Ectodermal cell (in vitro differentiated cells): ENCODE measurements around the gene SH3TC1.

Source experiments
- H3K27ac ChIP-seq: 2 replicates; pipeline ENCODE4 v1.7.0; 2013; ENCODE audit warnings: mild to moderate bottlenecking, low read depth, low read length; ENCODE audit not compliant: insufficient read depth, poor library complexity, severe bottlenecking
- H3K27me3 ChIP-seq: 2 replicates; pipeline ENCODE4 v1.7.0; 2013; ENCODE audit warnings: mild to moderate bottlenecking, low read length; ENCODE audit not compliant: insufficient read depth, control insufficient read depth, poor library complexity, severe bottlenecking
- H3K36me3 ChIP-seq: one replicate; pipeline ENCODE4 v1.7.0; 2013; ENCODE audit warnings: low read length; ENCODE audit not compliant: control insufficient read depth, insufficient read depth
- H3K4me1 ChIP-seq: one replicate; pipeline ENCODE4 v1.7.0; 2013; ENCODE audit warnings: low read length; ENCODE audit not compliant: control insufficient read depth, insufficient read depth
- H3K4me3 ChIP-seq: 2 replicates; pipeline ENCODE4 v1.7.0; 2013; ENCODE audit warnings: low read depth, low read length, control low read depth; ENCODE audit not compliant: insufficient read depth
- H3K9me3 ChIP-seq: 2 replicates; pipeline ENCODE4 v1.7.0; 2013; ENCODE audit warnings: mild to moderate bottlenecking, low read length, moderate library complexity; ENCODE audit not compliant: control insufficient read depth
- WGBS, 2 experiments: methylation state at CpG; one replicate each; pipeline ENCODE4 v1.1.7; 2013; ENCODE audit warnings: missing lambda C conversion rate in 2 of 2; 5-methylcytosine and 5-hydroxymethylcytosine counted together

The SH3TC1 gene

DNA sequence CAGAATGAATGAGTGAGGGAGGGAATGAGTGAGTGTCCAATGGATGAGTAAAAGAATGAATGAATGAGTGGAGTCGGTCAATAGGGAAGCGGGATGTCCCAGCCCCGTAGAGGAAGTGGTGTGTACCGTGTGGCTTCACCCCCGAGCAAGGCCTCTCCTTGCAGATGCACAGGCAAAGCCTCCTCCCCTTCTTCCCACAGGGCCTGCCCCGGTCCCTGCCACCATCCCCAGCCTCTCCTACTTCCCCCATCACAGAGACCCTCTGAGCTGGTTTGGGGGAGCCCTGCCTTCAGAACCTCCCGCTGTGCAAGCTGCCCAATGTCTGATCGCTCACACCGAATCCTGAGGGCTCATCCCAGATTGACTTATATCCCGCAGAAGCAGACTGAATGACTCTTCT lies 84.1 kb downstream of the SH3TC1 start:
- H3K9me3 ChIP-seq, result no peaks in the 10 kb centered on the region
- no peaks in the 10 kb centered on the region for H3K4me1 ChIP-seq
- no peak overlapping the region for H3K4me3 ChIP-seq
- no peak overlapping the region for H3K27ac ChIP-seq
- H3K36me3 ChIP-seq, result no peaks in the 10 kb centered on the region
- 87 to 93% methylated on average over 10 of the region's 10 CpGs for WGBS, 2 experiments
- no peaks in the 10 kb centered on the region for H3K27me3 ChIP-seq

GRCh38 chr4:8283631-8284121 lies 84.6 kb downstream of the SH3TC1 start:
- Histone ChIP-seq H3K4me1 (no peaks in the 10 kb centered on the region), H3K36me3 (no peaks in the 10 kb centered on the region), H3K4me3 (no peak overlapping the region), H3K27ac (no peak overlapping the region), H3K9me3 (no peaks in the 10 kb centered on the region), H3K27me3 (no peaks in the 10 kb centered on the region)
- 81 to 85% methylated on average over 20 of the region's 20 CpGs for WGBS, 2 experiments

GRCh38 chr4:8284391-8284790 lies 85.3 kb downstream of the SH3TC1 start:
- 89 to 90% methylated on average over 11 of the region's 11 CpGs for WGBS, 2 experiments
- H3K36me3 ChIP-seq, result no peaks in the 10 kb centered on the region
- H3K4me3 ChIP-seq, result no peak overlapping the region
- no peaks in the 10 kb centered on the region for H3K27me3 ChIP-seq
- H3K27ac ChIP-seq, result no peak overlapping the region
- H3K9me3 ChIP-seq, result no peaks in the 10 kb centered on the region
- H3K4me1 ChIP-seq, result no peaks in the 10 kb centered on the region

GRCh38 chr4:8285143-8285975 lies 86.3 kb downstream of the SH3TC1 start:
- 83 to 87% methylated on average over 16 of the region's 16 CpGs for WGBS, 2 experiments
- Histone ChIP-seq H3K9me3 (no peaks in the 10 kb centered on the region), H3K36me3 (no peaks in the 10 kb centered on the region), H3K4me3 (no peak overlapping the region), H3K4me1 (no peaks in the 10 kb centered on the region), H3K27ac (no peak overlapping the region), H3K27me3 (no peaks in the 10 kb centered on the region)

DNA sequence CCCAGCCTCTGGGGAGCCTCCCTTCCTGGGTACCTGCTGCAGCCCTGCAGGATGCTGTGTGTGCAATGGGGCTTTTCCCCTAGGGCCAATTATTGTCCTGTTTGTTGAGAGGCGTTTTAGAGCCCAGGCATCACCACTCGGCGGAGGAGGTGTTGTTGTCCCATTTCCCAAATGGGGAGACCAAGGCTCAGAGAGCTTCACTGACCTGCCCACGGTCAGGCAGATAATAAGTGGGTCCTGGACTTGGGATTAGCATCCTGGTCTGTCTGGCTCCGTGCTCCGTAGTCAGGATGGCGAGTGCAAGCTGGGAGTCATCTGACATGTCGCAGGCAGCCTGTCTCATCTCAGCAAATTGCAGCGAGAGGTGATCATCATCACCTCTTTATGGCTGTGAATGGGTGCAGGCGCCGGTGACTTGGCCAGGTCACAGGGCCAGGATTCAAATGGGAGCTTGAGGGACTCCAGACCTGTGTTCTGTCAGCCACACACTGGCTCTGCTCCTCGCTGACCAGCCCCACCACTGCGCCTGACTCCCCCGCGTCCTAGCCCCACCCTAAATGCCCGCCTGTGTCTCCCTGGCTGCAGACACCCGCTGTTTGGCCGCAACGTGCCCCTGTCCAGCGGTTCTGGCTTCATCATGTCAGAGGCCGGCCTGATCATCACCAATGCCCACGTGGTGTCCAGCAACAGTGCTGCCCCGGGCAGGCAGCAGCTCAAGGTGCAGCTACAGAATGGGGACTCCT lies 87.1 kb downstream of the SH3TC1 start:
- no peaks in the 10 kb centered on the region for H3K27me3 ChIP-seq
- no peaks in the 10 kb centered on the region for H3K9me3 ChIP-seq
- H3K27ac ChIP-seq, result no peak overlapping the region
- no peaks in the 10 kb centered on the region for H3K4me1 ChIP-seq
- no peaks in the 10 kb centered on the region for H3K36me3 ChIP-seq
- 91 to 93% methylated on average over 23 of the region's 23 CpGs for WGBS, 2 experiments
- no peak overlapping the region for H3K4me3 ChIP-seq

DNA sequence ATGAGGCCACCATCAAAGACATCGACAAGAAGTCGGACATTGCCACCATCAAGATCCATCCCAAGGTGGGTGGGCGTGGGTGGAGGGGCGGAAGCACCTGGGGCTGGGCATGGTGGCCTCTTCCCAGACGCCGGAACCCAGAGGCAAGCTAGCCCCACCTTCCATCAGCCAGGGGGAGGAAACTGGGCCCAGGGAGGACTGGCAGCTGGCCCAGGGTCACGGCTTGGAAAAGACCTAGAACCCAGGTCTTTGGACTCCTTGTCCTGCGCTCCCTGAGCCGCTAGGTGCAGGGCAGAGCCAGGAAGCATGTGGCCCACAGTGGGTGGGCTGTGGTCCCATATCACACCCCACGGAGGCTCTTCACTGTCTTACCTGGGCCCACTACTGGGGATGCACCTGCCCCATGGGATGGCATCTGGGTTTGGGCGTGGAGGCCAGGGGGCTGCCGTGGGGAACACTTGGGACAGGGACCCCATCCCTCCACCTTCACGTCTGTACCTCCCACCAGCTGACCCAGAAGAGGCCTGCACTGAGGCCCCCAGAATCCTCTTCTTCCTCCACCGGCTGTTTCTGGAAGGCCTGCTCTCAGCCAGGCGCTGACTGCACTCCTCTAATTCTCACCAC lies 87.7 kb downstream of the SH3TC1 start:
- WGBS, 2 experiments, result 87 to 88% methylated on average over 15 of the region's 15 CpGs
- H3K27me3 ChIP-seq, result no peaks in the 10 kb centered on the region
- H3K9me3 ChIP-seq, result no peaks in the 10 kb centered on the region
- no peaks in the 10 kb centered on the region for H3K36me3 ChIP-seq
- H3K27ac ChIP-seq, result no peak overlapping the region
- H3K4me1 ChIP-seq, result no peaks in the 10 kb centered on the region
- H3K4me3 ChIP-seq, result no peak overlapping the region

GRCh38 chr4:8287343-8288280 lies 88.5 kb downstream of the SH3TC1 start:
- 94% methylated on average over 18 of the region's 18 CpGs for WGBS, 2 experiments
- Histone ChIP-seq H3K9me3 (no peaks in the 10 kb centered on the region), H3K4me1 (no peaks in the 10 kb centered on the region), H3K27me3 (no peaks in the 10 kb centered on the region), H3K27ac (no peak overlapping the region), H3K4me3 (no peak overlapping the region), H3K36me3 (no peaks in the 10 kb centered on the region)

GRCh38 chr4:8289151-8289750 lies 90.2 kb downstream of the SH3TC1 start:
- WGBS, 2 experiments, result 90 to 91% methylated on average over 13 of the region's 13 CpGs
- H3K4me3 ChIP-seq, result no peak overlapping the region
- H3K36me3 ChIP-seq, result no peaks in the 10 kb centered on the region
- no peaks in the 10 kb centered on the region for H3K9me3 ChIP-seq
- H3K27ac ChIP-seq, result no peak overlapping the region
- H3K27me3 ChIP-seq, result no peaks in the 10 kb centered on the region
- H3K4me1 ChIP-seq, result no peaks in the 10 kb centered on the region

GRCh38 chr4:8289956-8290700 lies 91.0 kb downstream of the SH3TC1 start:
- Histone ChIP-seq H3K27ac (no peak overlapping the region), H3K27me3 (no peaks in the 10 kb centered on the region), H3K4me3 (no peak overlapping the region), H3K36me3 (no peaks in the 10 kb centered on the region), H3K9me3 (no peaks in the 10 kb centered on the region), H3K4me1 (no peaks in the 10 kb centered on the region)
- 91 to 93% methylated on average over 29 of the region's 29 CpGs for WGBS, 2 experiments
